ENCODE measurements around the gene CREM. TPM values are rescaled to one million over a fixed set of nuclear protein-coding genes. Genes with fewer than 3 reads are reported as not detected.

CREM gene
- total and polyA plus RNA-seq, 2 donors = 38.0 to 82.2 TPM

GRCh38 chr10:35150308-35150707 lies 23.7 kb downstream of the CREM start:
- H3K9me3 ChIP-seq (ENCODE audit: control insufficient read depth in 2 of 2, insufficient read depth in 1 of 2, low read length in 1 of 2) = no peaks in the 10 kb centered on the region

GRCh38 chr10:35152992-35153391 lies 26.3 kb downstream of the CREM start:
- Histone ChIP-seq H3K27me3 (ENCODE audit: control insufficient read depth in 2 of 2, insufficient read depth in 1 of 2, low read length in 1 of 2) (no peaks in the 10 kb centered on the region), H3K4me1 (ENCODE audit: control insufficient read depth in 2 of 2, insufficient read depth in 2 of 2, low read length in 2 of 2) (peaks cover 0 to 3% of the 10 kb centered on the region in 2 donors), H3K27ac (ENCODE audit: low read depth in 1 of 2, low read length in 1 of 2) (no peak overlapping the region), H3K9me3 (ENCODE audit: control insufficient read depth in 2 of 2, insufficient read depth in 1 of 2, low read length in 1 of 2) (no peaks in the 10 kb centered on the region), H3K36me3 (ENCODE audit: control insufficient read depth in 2 of 2, insufficient read depth in 2 of 2, low read length in 1 of 2) (no peaks in the 10 kb centered on the region), H3K4me3 (ENCODE audit: low read length in 2 of 2) (no peak overlapping the region)
- DNase-seq (ENCODE audit: low read depth in 6 of 9, low spot score in 9 of 9) = no peak
- WGBS = 98% methylated on average over 3 of the region's 3 CpGs

More at GRCh38 chr10:35150308-35150707, 23.7 kb downstream of the CREM start:
- H3K27ac ChIP-seq (ENCODE audit: low read depth in 1 of 2, low read length in 1 of 2) = peak overlapping the region in 1 of 2 donors; percentile 34
- no peak overlapping the region for H3K4me3 ChIP-seq (ENCODE audit: low read length in 2 of 2)
- peaks cover 0 to 3% of the 10 kb centered on the region in 2 donors for H3K4me1 ChIP-seq (ENCODE audit: control insufficient read depth in 2 of 2, insufficient read depth in 2 of 2, low read length in 2 of 2)
- 97% methylated on average over 6 of the region's 6 CpGs for WGBS
- no peaks in the 10 kb centered on the region for H3K27me3 ChIP-seq (ENCODE audit: control insufficient read depth in 2 of 2, insufficient read depth in 1 of 2, low read length in 1 of 2)
- no peaks in the 10 kb centered on the region for H3K36me3 ChIP-seq (ENCODE audit: control insufficient read depth in 2 of 2, insufficient read depth in 2 of 2, low read length in 1 of 2)
- no peak for DNase-seq (ENCODE audit: low read depth in 6 of 9, low spot score in 9 of 9)

GRCh38 chr10:35153716-35154115 lies 27.1 kb downstream of the CREM start:
- H3K4me3 ChIP-seq (ENCODE audit: low read length in 2 of 2) = no peak overlapping the region
- peaks cover 0 to 3% of the 10 kb centered on the region in 2 donors for H3K4me1 ChIP-seq (ENCODE audit: control insufficient read depth in 2 of 2, insufficient read depth in 2 of 2, low read length in 2 of 2)
- no peaks in the 10 kb centered on the region for H3K9me3 ChIP-seq (ENCODE audit: control insufficient read depth in 2 of 2, insufficient read depth in 1 of 2, low read length in 1 of 2)
- no peak overlapping the region for H3K27ac ChIP-seq (ENCODE audit: low read depth in 1 of 2, low read length in 1 of 2)
- WGBS = 94% methylated on average over 4 of the region's 4 CpGs
- no peaks in the 10 kb centered on the region for H3K27me3 ChIP-seq (ENCODE audit: control insufficient read depth in 2 of 2, insufficient read depth in 1 of 2, low read length in 1 of 2)
- H3K36me3 ChIP-seq (ENCODE audit: control insufficient read depth in 2 of 2, insufficient read depth in 2 of 2, low read length in 1 of 2) = no peaks in the 10 kb centered on the region
- DNase-seq (ENCODE audit: low read depth in 6 of 9, low spot score in 9 of 9) = no peak

GRCh38 chr10:35160743-35161142 lies 34.1 kb downstream of the CREM start:
- H3K36me3 ChIP-seq (ENCODE audit: control insufficient read depth in 2 of 2, insufficient read depth in 2 of 2, low read length in 1 of 2) = no peaks in the 10 kb centered on the region
- no peaks in the 10 kb centered on the region for H3K27me3 ChIP-seq (ENCODE audit: control insufficient read depth in 2 of 2, insufficient read depth in 1 of 2, low read length in 1 of 2)
- no peak for DNase-seq (ENCODE audit: low read depth in 6 of 9, low spot score in 9 of 9)
- no peaks in the 10 kb centered on the region for H3K9me3 ChIP-seq (ENCODE audit: control insufficient read depth in 2 of 2, insufficient read depth in 1 of 2, low read length in 1 of 2)
- 96% methylated on average over 1 of the region's 1 CpG for WGBS
- H3K4me1 ChIP-seq (ENCODE audit: control insufficient read depth in 2 of 2, insufficient read depth in 2 of 2, low read length in 2 of 2) = no peaks in the 10 kb centered on the region
- H3K27ac ChIP-seq (ENCODE audit: low read depth in 1 of 2, low read length in 1 of 2) = no peak overlapping the region
- H3K4me3 ChIP-seq (ENCODE audit: low read length in 2 of 2) = no peak overlapping the region

GRCh38 chr10:35161906-35162305 lies 35.3 kb downstream of the CREM start:
- Histone ChIP-seq H3K27me3 (ENCODE audit: control insufficient read depth in 2 of 2, insufficient read depth in 1 of 2, low read length in 1 of 2) (no peaks in the 10 kb centered on the region), H3K27ac (ENCODE audit: low read depth in 1 of 2, low read length in 1 of 2) (no peak overlapping the region), H3K4me1 (ENCODE audit: control insufficient read depth in 2 of 2, insufficient read depth in 2 of 2, low read length in 2 of 2) (no peaks in the 10 kb centered on the region), H3K4me3 (ENCODE audit: low read length in 2 of 2) (no peak overlapping the region), H3K36me3 (ENCODE audit: control insufficient read depth in 2 of 2, insufficient read depth in 2 of 2, low read length in 1 of 2) (no peaks in the 10 kb centered on the region), H3K9me3 (ENCODE audit: control insufficient read depth in 2 of 2, insufficient read depth in 1 of 2, low read length in 1 of 2) (no peaks in the 10 kb centered on the region)
- no peak for DNase-seq (ENCODE audit: low read depth in 6 of 9, low spot score in 9 of 9)
- WGBS = 98% methylated on average over 2 of the region's 2 CpGs

- H3K27ac ChIP-seq (ENCODE audit: low read depth in 1 of 2, low read length in 1 of 2) = no peak overlapping the region
- H3K36me3 ChIP-seq (ENCODE audit: control insufficient read depth in 2 of 2, insufficient read depth in 2 of 2, low read length in 1 of 2) = no peaks in the 10 kb centered on the region
- no peak for DNase-seq (ENCODE audit: low read depth in 6 of 9, low spot score in 9 of 9)
- no peaks in the 10 kb centered on the region for H3K4me1 ChIP-seq (ENCODE audit: control insufficient read depth in 2 of 2, insufficient read depth in 2 of 2, low read length in 2 of 2)
- H3K9me3 ChIP-seq (ENCODE audit: control insufficient read depth in 2 of 2, insufficient read depth in 1 of 2, low read length in 1 of 2) = no peaks in the 10 kb centered on the region
- WGBS = 97% methylated on average over 4 of the region's 4 CpGs
- no peak overlapping the region for H3K4me3 ChIP-seq (ENCODE audit: low read length in 2 of 2)
- H3K27me3 ChIP-seq (ENCODE audit: control insufficient read depth in 2 of 2, insufficient read depth in 1 of 2, low read length in 1 of 2) = no peaks in the 10 kb centered on the region
Observed at GRCh38 chr10:35165136-35165535, 38.5 kb downstream of the CREM start.

GRCh38 chr10:35165811-35166210 lies 39.2 kb downstream of the CREM start:
- Histone ChIP-seq H3K9me3 (ENCODE audit: control insufficient read depth in 2 of 2, insufficient read depth in 1 of 2, low read length in 1 of 2) (no peaks in the 10 kb centered on the region), H3K36me3 (ENCODE audit: control insufficient read depth in 2 of 2, insufficient read depth in 2 of 2, low read length in 1 of 2) (no peaks in the 10 kb centered on the region), H3K27me3 (ENCODE audit: control insufficient read depth in 2 of 2, insufficient read depth in 1 of 2, low read length in 1 of 2) (no peaks in the 10 kb centered on the region), H3K27ac (ENCODE audit: low read depth in 1 of 2, low read length in 1 of 2) (no peak overlapping the region), H3K4me3 (ENCODE audit: low read length in 2 of 2) (no peak overlapping the region), H3K4me1 (ENCODE audit: control insufficient read depth in 2 of 2, insufficient read depth in 2 of 2, low read length in 2 of 2) (no peaks in the 10 kb centered on the region)
- no peak for DNase-seq (ENCODE audit: low read depth in 6 of 9, low spot score in 9 of 9)
- WGBS = over 99% methylated on average over 2 of the region's 2 CpGs

GRCh38 chr10:35166607-35167006 lies 40.0 kb downstream of the CREM start:
- Histone ChIP-seq H3K36me3 (ENCODE audit: control insufficient read depth in 2 of 2, insufficient read depth in 2 of 2, low read length in 1 of 2) (no peaks in the 10 kb centered on the region), H3K27ac (ENCODE audit: low read depth in 1 of 2, low read length in 1 of 2) (no peak overlapping the region), H3K9me3 (ENCODE audit: control insufficient read depth in 2 of 2, insufficient read depth in 1 of 2, low read length in 1 of 2) (no peaks in the 10 kb centered on the region), H3K4me1 (ENCODE audit: control insufficient read depth in 2 of 2, insufficient read depth in 2 of 2, low read length in 2 of 2) (no peaks in the 10 kb centered on the region), H3K4me3 (ENCODE audit: low read length in 2 of 2) (no peak overlapping the region), H3K27me3 (ENCODE audit: control insufficient read depth in 2 of 2, insufficient read depth in 1 of 2, low read length in 1 of 2) (no peaks in the 10 kb centered on the region)
- no peak for DNase-seq (ENCODE audit: low read depth in 6 of 9, low spot score in 9 of 9)
- WGBS = 97% methylated on average over 6 of the region's 6 CpGs

GRCh38 chr10:35167342-35167741 lies 40.7 kb downstream of the CREM start:
- WGBS = 97% methylated on average over 2 of the region's 2 CpGs
- Histone ChIP-seq H3K36me3 (ENCODE audit: control insufficient read depth in 2 of 2, insufficient read depth in 2 of 2, low read length in 1 of 2) (no peaks in the 10 kb centered on the region), H3K9me3 (ENCODE audit: control insufficient read depth in 2 of 2, insufficient read depth in 1 of 2, low read length in 1 of 2) (no peaks in the 10 kb centered on the region), H3K4me3 (ENCODE audit: low read length in 2 of 2) (no peak overlapping the region), H3K4me1 (ENCODE audit: control insufficient read depth in 2 of 2, insufficient read depth in 2 of 2, low read length in 2 of 2) (no peaks in the 10 kb centered on the region), H3K27me3 (ENCODE audit: control insufficient read depth in 2 of 2, insufficient read depth in 1 of 2, low read length in 1 of 2) (no peaks in the 10 kb centered on the region), H3K27ac (ENCODE audit: low read depth in 1 of 2, low read length in 1 of 2) (no peak overlapping the region)
- DNase-seq (ENCODE audit: low read depth in 6 of 9, low spot score in 9 of 9) = no peak

GRCh38 chr10:35172146-35172545 lies 45.5 kb downstream of the CREM start:
- 90% methylated on average over 1 of the region's 1 CpG for WGBS
- DNase-seq (ENCODE audit: low read depth in 6 of 9, low spot score in 9 of 9) = no peak
- H3K27ac ChIP-seq (ENCODE audit: low read depth in 1 of 2, low read length in 1 of 2) = no peak overlapping the region

More at GRCh38 chr10:35172146-35172545, 45.5 kb downstream of the CREM start:
- no peaks in the 10 kb centered on the region for H3K9me3 ChIP-seq (ENCODE audit: control insufficient read depth in 2 of 2, insufficient read depth in 1 of 2, low read length in 1 of 2)
- no peaks in the 10 kb centered on the region for H3K4me1 ChIP-seq (ENCODE audit: control insufficient read depth in 2 of 2, insufficient read depth in 2 of 2, low read length in 2 of 2)
- H3K36me3 ChIP-seq (ENCODE audit: control insufficient read depth in 2 of 2, insufficient read depth in 2 of 2, low read length in 1 of 2) = no peaks in the 10 kb centered on the region
- H3K4me3 ChIP-seq (ENCODE audit: low read length in 2 of 2) = no peak overlapping the region
- H3K27me3 ChIP-seq (ENCODE audit: control insufficient read depth in 2 of 2, insufficient read depth in 1 of 2, low read length in 1 of 2) = no peaks in the 10 kb centered on the region

Measured in thymus (tissue), 11 donors.